SIG-M5 (cell line): ENCODE results near the gene KLK7.

ENCODE experiments used
- DNase-seq: peaks from one replicate; lab custom pipeline; 2025; lab: John Stamatoyannopoulos, UW

Gene KLK7

DNA sequence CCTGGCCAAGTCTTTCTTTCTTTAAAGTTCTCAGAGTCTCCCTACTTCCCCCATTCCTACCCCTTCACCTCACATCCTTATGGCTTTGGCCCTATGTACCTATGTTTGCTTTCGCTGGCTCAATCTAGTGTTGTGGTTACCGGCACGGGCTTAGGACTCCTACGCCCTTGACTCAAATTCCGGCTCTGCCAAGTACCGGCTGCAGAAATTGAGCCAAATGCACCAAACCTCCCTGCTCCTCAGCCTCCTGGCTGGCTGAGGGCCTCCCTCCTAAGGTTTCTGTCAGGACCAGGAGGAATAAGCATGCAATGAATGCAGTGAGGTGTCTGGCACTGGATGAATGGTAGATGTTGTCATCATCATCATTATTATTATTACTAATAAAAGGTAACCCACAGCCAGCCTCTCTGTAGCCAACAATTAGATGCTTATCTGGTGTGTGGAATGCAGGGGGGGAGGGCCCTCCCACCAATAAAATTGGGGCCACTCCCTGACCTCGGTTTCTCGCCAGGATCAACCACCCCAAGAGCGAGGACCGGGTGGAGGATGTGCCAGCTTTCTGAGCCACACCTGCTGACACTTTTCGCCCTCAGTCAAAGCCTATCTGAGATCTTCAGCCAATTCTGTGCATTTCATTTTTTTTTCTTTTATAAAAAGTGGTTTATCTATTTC lies 51.6 kb downstream of the KLK7 start:
- no peak for DNase-seq

- no peak for DNase-seq
These were observed 52.7 kb downstream of the KLK7 start for GRCh38 chr19:50931023-50931422.

- no peak for DNase-seq
These were observed 54.9 kb downstream of the KLK7 start for GRCh38 chr19:50928831-50929230.
